ENCODE data around the gene CDH23.

The CDH23 gene

GRCh38 chr10:71717056-71717455 is 320.3 kb downstream of the CDH23 start (continued):
- TF ChIP-seq OSR1 (CRISPR knock-in tag; IDR thresholded peaks at IDR 0.05) (no peak), GLIS3 (CRISPR knock-in tag; IDR thresholded peaks at IDR 0.05) (no peak), ZC3H10 (CRISPR knock-in tag; IDR thresholded peaks at IDR 0.05) (no peak)

- ATAC-seq, result no peak
Measured at GRCh38 chr10:71717551-71717951, 320.8 kb downstream of the CDH23 start.

GRCh38 chr10:71718165-71718698 is 321.5 kb downstream of the CDH23 start:
- no peak for ATAC-seq
- TF ChIP-seq GLIS3 (CRISPR knock-in tag; IDR thresholded peaks at IDR 0.05), result no peak
- no peak for TF ChIP-seq POU6F1 (CRISPR knock-in tag; IDR thresholded peaks at IDR 0.05; ENCODE audit: borderline replicate concordance, low read depth)
- no peak for TF ChIP-seq ISL1 (CRISPR knock-in tag; IDR thresholded peaks at IDR 0.05)
- TF ChIP-seq, protein P1, sequence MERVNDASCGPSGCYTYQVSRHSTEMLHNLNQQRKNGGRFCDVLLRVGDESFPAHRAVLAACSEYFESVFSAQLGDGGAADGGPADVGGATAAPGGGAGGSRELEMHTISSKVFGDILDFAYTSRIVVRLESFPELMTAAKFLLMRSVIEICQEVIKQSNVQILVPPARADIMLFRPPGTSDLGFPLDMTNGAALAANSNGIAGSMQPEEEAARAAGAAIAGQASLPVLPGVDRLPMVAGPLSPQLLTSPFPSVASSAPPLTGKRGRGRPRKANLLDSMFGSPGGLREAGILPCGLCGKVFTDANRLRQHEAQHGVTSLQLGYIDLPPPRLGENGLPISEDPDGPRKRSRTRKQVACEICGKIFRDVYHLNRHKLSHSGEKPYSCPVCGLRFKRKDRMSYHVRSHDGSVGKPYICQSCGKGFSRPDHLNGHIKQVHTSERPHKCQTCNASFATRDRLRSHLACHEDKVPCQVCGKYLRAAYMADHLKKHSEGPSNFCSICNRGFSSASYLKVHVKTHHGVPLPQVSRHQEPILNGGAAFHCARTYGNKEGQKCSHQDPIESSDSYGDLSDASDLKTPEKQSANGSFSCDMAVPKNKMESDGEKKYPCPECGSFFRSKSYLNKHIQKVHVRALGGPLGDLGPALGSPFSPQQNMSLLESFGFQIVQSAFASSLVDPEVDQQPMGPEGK (CRISPR knock-in tag; IDR thresholded peaks at IDR 0.05; ENCODE audit: borderline replicate concordance), result no peak
- TF ChIP-seq ZNF565 (CRISPR knock-in tag; conservative IDR thresholded peaks at IDR 0.05; ENCODE audit: low read depth), result no peak
- TF ChIP-seq, protein P2, sequence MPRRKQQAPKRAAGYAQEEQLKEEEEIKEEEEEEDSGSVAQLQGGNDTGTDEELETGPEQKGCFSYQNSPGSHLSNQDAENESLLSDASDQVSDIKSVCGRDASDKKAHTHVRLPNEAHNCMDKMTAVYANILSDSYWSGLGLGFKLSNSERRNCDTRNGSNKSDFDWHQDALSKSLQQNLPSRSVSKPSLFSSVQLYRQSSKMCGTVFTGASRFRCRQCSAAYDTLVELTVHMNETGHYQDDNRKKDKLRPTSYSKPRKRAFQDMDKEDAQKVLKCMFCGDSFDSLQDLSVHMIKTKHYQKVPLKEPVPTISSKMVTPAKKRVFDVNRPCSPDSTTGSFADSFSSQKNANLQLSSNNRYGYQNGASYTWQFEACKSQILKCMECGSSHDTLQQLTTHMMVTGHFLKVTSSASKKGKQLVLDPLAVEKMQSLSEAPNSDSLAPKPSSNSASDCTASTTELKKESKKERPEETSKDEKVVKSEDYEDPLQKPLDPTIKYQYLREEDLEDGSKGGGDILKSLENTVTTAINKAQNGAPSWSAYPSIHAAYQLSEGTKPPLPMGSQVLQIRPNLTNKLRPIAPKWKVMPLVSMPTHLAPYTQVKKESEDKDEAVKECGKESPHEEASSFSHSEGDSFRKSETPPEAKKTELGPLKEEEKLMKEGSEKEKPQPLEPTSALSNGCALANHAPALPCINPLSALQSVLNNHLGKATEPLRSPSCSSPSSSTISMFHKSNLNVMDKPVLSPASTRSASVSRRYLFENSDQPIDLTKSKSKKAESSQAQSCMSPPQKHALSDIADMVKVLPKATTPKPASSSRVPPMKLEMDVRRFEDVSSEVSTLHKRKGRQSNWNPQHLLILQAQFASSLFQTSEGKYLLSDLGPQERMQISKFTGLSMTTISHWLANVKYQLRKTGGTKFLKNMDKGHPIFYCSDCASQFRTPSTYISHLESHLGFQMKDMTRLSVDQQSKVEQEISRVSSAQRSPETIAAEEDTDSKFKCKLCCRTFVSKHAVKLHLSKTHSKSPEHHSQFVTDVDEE (CRISPR knock-in tag; IDR thresholded peaks at IDR 0.05), result no peak
- TF ChIP-seq SNAI2 (CRISPR knock-in tag; IDR thresholded peaks at IDR 0.05), result no peak
- TF ChIP-seq TOX (CRISPR knock-in tag; IDR thresholded peaks at IDR 0.05; ENCODE audit: borderline replicate concordance), result no peak
- TF ChIP-seq PPARA (CRISPR knock-in tag; IDR thresholded peaks at IDR 0.05; ENCODE audit: borderline replicate concordance), result no peak
- no peak for TF ChIP-seq TCF4 (CRISPR knock-in tag; IDR thresholded peaks at IDR 0.05; ENCODE audit: borderline replicate concordance)
- TF ChIP-seq ESRRG (CRISPR knock-in tag; IDR thresholded peaks at IDR 0.05), result no peak
- TF ChIP-seq BACH2 (CRISPR knock-in tag; IDR thresholded peaks at IDR 0.05; ENCODE audit: borderline replicate concordance), result no peak
- TF ChIP-seq, protein P3, sequence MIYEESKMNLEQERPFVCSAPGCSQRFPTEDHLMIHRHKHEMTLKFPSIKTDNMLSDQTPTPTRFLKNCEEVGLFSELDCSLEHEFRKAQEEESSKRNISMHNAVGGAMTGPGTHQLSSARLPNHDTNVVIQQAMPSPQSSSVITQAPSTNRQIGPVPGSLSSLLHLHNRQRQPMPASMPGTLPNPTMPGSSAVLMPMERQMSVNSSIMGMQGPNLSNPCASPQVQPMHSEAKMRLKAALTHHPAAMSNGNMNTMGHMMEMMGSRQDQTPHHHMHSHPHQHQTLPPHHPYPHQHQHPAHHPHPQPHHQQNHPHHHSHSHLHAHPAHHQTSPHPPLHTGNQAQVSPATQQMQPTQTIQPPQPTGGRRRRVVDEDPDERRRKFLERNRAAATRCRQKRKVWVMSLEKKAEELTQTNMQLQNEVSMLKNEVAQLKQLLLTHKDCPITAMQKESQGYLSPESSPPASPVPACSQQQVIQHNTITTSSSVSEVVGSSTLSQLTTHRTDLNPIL (CRISPR knock-in tag; IDR thresholded peaks at IDR 0.05; ENCODE audit: low read depth), result no peak
- TF ChIP-seq ARNTL (CRISPR knock-in tag; IDR thresholded peaks at IDR 0.05; ENCODE audit: borderline replicate concordance, low read depth), result no peak
- TF ChIP-seq RARB (CRISPR knock-in tag; IDR thresholded peaks at IDR 0.05), result no peak
- no peak for TF ChIP-seq ZNF70 (CRISPR knock-in tag; IDR thresholded peaks at IDR 0.05)

More at GRCh38 chr10:71717551-71717951, 320.8 kb downstream of the CDH23 start:
- no peak for TF ChIP-seq ARNTL (CRISPR knock-in tag; IDR thresholded peaks at IDR 0.05; ENCODE audit: borderline replicate concordance, low read depth)
- TF ChIP-seq ZNF70 (CRISPR knock-in tag; IDR thresholded peaks at IDR 0.05), result no peak
- no peak for TF ChIP-seq ZNF565 (CRISPR knock-in tag; conservative IDR thresholded peaks at IDR 0.05; ENCODE audit: low read depth)
- TF ChIP-seq CSDC2 (CRISPR knock-in tag; IDR thresholded peaks at IDR 0.05), result no peak
- TF ChIP-seq, protein P4, sequence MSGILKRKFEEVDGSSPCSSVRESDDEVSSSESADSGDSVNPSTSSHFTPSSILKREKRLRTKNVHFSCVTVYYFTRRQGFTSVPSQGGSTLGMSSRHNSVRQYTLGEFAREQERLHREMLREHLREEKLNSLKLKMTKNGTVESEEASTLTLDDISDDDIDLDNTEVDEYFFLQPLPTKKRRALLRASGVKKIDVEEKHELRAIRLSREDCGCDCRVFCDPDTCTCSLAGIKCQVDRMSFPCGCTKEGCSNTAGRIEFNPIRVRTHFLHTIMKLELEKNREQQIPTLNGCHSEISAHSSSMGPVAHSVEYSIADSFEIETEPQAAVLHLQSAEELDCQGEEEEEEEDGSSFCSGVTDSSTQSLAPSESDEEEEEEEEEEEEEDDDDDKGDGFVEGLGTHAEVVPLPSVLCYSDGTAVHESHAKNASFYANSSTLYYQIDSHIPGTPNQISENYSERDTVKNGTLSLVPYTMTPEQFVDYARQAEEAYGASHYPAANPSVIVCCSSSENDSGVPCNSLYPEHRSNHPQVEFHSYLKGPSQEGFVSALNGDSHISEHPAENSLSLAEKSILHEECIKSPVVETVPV (CRISPR knock-in tag; IDR thresholded peaks at IDR 0.05), result no peak
- TF ChIP-seq ESRRG (CRISPR knock-in tag; IDR thresholded peaks at IDR 0.05), result no peak
- TF ChIP-seq, protein P2 (CRISPR knock-in tag; IDR thresholded peaks at IDR 0.05), result no peak
- TF ChIP-seq ZFP3 (CRISPR knock-in tag; IDR thresholded peaks at IDR 0.05), result no peak
- TF ChIP-seq, protein P3 (CRISPR knock-in tag; IDR thresholded peaks at IDR 0.05; ENCODE audit: low read depth), result no peak
